Thyroid gland (tissue), 4 donors: ENCODE data around the gene LTA4H.

Source experiments
- CTCF ChIP-seq, 6 experiments: fragments of 200-600 bp in 3 of 6; fragments of 450-650 bp in 3 of 6; sonication (generic) in 3 of 6; IDR thresholded peaks; one replicate each; pipeline ENCODE4 v1.5.1; 2016 to 2019; ENCODE audit warnings: antibody characterized with exemption in 6 of 6, mild to moderate bottlenecking in 2 of 6, inconsistent platforms in 1 of 6, moderate library complexity in 1 of 6
- POLR2A ChIP-seq, 2 donors: fragments of 450-650 bp; IDR thresholded peaks; one replicate each; pipeline ENCODE4 v1.6.1; 2017; ENCODE audit warnings: antibody characterized with exemption in 2 of 2, mild to moderate bottlenecking in 2 of 2, moderate library complexity in 1 of 2

GRCh38 chr12:95978351-95978750 lies 57.0 kb downstream of the LTA4H start:
- TF ChIP-seq CTCF (IDR thresholded peaks at IDR 0.05) (no peak), POLR2A (IDR thresholded peaks at IDR 0.05) (no peak)
